Sigmoid colon (tissue), 4 donors: ENCODE data around the gene MDK.

Experiments used
- EP300 ChIP-seq, 4 donors: sonication (generic); formaldehyde crosslinking; IDR thresholded peaks; one replicate each; pipeline ENCODE4 v1.6.1; 2017; ENCODE audit warnings: antibody characterized with exemption in 4 of 4
- POLR2A ChIP-seq, 2 donors: fragments of 450-650 bp; IDR thresholded peaks; one replicate each; pipeline ENCODE4 v1.6.1; 2016; ENCODE audit warnings: antibody characterized with exemption in 2 of 2, mild to moderate bottlenecking in 2 of 2, moderate library complexity in 2 of 2
- POLR2AphosphoS5 ChIP-seq, 4 donors: sonication (generic); formaldehyde crosslinking; IDR thresholded peaks; one replicate each; pipeline ENCODE4 v1.6.1; 2017; ENCODE audit warnings: antibody characterized with exemption in 4 of 4
- TF ChIP-seq, protein P1 (sequence below), 4 experiments: fragments of 450-650 bp in 3 of 4; fragments of 200-600 bp in 1 of 4; IDR thresholded peaks; one replicate each; pipeline ENCODE4 v1.5.1; 2016 to 2019; ENCODE audit warnings: antibody characterized with exemption in 4 of 4, mild to moderate bottlenecking in 3 of 4, moderate library complexity in 2 of 4

DNA sequence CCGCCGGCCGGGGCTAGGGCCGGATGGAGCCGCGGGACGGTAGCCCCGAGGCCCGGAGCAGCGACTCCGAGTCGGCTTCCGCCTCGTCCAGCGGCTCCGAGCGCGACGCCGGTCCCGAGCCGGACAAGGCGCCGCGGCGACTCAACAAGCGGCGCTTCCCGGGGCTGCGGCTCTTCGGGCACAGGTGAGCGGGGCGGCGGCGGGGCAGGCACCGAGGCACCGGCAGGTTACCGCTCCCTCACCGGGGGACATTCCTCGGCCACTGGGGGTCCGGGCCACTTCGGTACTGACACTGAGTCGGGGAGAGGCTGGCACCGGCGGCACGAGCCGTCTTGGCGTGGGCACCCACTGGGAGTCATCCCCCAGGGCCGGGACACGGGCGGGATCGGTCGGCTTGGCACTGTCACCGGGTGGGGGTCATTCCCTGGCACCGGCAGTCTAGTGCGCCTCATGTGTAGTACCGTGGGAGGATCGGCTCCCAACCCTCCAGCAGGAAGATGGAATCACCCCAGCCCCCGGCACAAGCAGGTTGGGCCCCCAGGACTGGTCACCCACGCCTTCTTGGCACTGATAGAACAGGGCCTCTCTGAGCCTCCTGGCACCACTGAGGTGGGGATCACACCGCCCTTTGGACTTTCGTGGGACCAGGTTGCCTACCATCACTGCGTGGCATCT lies 33.7 kb upstream of the MDK start:
- TF ChIP-seq, protein P1, sequence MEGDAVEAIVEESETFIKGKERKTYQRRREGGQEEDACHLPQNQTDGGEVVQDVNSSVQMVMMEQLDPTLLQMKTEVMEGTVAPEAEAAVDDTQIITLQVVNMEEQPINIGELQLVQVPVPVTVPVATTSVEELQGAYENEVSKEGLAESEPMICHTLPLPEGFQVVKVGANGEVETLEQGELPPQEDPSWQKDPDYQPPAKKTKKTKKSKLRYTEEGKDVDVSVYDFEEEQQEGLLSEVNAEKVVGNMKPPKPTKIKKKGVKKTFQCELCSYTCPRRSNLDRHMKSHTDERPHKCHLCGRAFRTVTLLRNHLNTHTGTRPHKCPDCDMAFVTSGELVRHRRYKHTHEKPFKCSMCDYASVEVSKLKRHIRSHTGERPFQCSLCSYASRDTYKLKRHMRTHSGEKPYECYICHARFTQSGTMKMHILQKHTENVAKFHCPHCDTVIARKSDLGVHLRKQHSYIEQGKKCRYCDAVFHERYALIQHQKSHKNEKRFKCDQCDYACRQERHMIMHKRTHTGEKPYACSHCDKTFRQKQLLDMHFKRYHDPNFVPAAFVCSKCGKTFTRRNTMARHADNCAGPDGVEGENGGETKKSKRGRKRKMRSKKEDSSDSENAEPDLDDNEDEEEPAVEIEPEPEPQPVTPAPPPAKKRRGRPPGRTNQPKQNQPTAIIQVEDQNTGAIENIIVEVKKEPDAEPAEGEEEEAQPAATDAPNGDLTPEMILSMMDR (IDR thresholded peaks at IDR 0.05): no peak
- TF ChIP-seq POLR2A (IDR thresholded peaks at IDR 0.05) (no peak), EP300 (IDR thresholded peaks at IDR 0.05) (no peak), POLR2AphosphoS5 (IDR thresholded peaks at IDR 0.05) (no peak)
